GM18502 (cell line): Measurements from ENCODE around the gene LNX2.

Experiments
- ATAC-seq: cut with Tn5 transposase; IDR thresholded peaks from one replicate; pipeline ENCODE4 v1.9.1; 2021; ENCODE audit warnings: mild to moderate bottlenecking; ENCODE audit not compliant: unreplicated experiment, poor library complexity

Gene LNX2

DNA sequence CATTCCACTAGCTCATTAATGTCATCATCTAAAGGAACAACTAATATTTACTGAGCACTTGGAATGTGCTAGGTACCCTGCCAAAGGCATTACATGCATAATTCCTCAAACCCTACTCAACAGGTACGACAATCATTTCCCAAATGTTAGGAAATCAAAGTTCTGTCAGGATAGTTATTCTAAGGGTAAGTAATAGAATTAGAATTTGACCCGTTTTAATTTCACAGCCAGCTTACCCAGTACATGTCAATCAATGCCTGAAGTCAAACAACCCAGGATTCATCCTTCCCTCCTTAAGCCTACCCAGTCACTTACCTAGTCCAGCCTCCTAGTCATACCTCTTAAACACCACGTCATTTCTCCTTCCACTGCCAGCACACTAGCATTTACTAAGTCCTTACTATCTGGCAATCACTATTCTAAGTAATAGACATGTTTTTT is 2.4 kb downstream of the LNX2 start:
- ATAC-seq = no peak

DNA sequence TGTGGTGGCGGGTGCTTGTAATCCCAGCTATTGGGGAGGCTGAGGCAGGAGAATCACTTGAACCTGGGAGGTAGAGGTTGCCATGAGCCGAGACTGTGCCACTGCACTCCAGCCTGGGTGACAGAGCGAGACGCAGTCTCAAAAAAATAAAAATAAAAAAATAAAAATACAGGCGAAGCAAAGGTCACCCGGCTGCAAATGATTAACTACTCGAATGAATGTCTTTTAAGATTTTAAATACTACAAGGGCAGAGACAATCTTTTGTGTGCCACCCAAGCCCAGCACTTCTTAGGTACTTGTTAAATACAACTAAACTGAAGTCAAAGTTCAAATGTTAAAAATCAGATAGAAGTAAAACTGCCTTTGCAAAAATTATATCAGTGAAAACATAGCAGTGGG is 6.7 kb downstream of the LNX2 start:
- ATAC-seq = no peak

DNA sequence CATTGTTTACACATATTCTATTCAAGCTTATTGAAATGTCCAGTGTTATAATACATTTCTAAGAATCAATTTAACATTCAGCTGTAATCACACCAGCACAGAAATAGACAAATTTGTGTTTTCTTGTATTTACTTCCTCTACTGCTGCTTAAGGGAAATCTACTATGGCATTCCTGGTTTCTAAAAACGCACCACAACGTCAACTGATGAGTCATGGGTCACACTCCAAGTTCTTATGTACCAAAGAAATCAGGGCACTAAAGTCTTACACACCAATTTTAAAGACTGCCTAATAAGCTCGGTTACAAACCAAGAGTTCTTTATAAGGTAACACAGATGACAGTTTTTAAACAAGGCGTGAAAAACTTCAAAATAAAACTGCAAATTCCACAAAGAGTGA is 13.2 kb downstream of the LNX2 start:
- ATAC-seq = no peak

DNA sequence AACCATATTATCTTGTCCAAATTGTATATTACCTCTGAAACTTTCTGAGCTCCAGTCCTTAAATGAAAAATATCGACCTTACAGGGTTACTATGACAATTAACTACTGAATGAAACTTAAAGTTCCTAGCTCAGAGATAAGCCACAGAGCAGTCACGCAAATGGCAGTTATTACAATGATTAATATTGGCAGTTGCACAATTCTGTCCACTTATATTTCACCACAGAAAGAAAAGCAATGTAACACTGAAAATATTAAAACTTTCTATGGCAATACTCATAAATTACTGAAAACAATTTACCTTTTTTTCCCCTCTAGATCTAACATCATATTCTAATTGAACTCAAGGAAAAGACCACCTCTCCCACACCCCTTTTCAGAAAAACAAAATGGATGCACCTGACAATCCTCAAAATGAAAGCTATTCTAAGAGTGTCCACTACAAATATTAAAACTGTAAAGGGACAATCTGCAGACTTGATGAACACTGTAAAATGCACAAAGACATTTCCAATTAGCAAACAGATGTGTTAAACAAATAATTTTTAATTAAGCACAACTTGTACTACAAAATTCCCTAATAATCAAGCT is 14.6 kb downstream of the LNX2 start:
- ATAC-seq = no peak

DNA sequence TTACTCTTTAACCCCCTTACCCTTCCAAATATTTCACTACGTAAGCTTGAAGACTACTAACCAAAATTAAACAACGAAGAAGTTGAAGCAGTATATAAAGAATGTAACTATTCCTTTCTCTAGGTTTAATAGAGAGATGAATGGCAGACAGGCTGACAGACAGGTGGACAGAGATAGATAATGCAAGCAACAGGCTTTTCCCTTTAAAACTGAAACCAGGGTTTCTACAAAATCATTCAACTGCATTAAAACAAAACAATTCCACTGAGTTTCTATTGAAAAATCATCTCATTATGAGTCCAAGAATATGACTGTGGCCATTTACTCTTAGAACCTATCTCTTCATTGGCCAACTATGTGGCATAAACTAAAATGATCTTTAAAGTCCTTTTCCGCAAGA is 15.2 kb downstream of the LNX2 start:
- ATAC-seq = no peak

DNA sequence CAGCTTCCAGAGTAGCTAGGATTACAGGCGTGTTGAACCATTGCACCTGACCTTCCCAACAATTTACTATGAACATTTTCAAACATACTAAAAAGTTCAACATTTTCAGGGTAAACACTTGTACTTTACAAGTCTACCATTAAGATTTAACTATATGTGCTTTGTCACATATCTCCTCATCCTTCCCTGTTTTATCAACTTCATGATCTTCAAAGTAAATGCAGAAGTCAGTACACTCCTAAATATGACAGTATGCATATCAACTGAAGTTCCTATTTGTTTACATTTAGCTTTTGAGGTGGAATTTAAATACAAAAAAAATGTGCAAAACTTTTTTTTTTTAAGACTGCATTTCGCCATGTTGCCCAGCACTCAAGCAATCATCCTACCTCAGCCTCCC is 18.5 kb downstream of the LNX2 start:
- no peak for ATAC-seq

DNA sequence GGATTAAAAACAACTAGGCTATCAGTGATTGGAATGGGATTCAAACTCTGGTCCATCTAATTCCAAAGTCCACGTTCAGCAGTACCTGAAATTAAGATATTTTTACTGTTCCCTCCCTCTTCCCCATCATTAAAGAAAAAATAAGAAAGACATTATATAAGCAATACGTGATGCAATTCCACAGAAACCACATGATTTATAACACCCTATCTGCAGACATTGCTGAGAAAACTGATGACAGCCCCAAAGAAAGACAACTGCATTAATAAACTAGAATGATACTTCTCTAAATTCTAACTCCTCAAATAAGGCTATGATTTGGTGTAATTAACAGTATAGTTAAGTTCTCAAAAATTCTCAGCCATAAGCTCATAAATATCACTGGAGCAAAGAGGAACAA is 19.1 kb downstream of the LNX2 start:
- no peak for ATAC-seq

DNA sequence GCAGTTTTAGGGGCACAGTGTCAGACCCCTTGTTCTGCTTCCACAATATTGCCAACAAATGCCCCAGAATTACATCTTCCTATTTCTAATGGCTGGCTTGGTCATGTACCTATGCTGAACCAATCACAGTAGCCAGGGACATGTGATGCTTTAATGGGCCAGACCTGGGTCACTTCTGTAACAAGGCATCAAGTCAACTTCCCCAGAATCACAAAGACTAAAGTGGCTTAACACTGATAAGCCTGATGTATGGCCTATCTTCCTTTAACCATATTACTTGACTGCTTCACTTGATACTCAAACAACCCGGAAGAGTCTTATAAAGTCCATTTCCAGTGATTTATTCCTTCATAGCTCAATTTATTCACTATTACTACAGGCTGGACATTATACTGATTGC is 19.6 kb downstream of the LNX2 start:
- no peak for ATAC-seq

DNA sequence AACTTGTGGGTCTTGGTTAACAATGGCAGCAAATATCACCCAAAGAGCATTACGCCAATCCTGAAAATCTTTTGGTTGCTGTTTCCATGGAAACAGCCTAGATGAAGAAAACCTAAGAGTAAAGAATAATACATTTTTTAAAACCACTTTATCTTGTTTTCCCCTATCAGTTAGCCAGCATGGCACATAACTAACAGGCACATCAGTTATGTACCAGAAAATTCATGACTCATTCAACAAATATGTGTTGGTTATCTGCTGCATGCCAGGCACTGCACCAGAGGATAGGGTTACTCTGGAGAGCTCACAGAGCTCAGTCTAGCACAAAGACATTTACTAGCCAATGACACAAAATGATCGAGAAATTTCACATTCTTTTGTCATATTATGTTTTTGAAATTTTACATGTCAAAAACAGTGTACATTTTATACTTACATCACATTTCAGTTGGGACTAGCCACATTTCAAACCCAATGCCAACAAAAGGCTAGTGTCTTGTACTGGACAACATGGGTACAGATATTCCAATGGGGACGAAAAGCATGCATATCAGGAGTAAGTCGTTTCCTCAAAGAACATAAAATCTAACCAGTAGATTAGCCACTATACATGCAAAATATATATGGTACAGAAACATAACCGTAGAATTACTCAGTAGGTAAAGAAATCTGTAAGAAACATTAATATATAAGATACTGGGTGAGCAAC is 20.3 kb downstream of the LNX2 start:
- ATAC-seq = no peak

DNA sequence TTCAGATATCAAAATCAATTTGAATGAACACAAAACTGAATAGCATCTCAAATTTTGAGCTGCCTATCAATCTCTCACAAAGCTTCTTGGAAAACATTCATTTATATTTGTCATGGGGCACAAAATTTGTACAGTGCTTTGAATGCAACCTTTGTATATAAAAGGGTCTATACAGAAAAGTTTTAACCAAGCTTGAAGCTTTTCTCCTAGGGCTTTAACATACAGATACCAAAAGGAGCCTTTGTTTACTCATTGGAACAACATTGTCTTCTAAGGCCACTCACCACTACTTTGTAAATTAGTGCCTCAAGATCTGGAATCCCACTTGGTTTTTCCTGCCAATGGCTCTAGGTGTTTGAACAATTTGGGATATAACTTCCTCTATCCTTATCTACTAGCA is 21.2 kb downstream of the LNX2 start:
- no peak for ATAC-seq

DNA sequence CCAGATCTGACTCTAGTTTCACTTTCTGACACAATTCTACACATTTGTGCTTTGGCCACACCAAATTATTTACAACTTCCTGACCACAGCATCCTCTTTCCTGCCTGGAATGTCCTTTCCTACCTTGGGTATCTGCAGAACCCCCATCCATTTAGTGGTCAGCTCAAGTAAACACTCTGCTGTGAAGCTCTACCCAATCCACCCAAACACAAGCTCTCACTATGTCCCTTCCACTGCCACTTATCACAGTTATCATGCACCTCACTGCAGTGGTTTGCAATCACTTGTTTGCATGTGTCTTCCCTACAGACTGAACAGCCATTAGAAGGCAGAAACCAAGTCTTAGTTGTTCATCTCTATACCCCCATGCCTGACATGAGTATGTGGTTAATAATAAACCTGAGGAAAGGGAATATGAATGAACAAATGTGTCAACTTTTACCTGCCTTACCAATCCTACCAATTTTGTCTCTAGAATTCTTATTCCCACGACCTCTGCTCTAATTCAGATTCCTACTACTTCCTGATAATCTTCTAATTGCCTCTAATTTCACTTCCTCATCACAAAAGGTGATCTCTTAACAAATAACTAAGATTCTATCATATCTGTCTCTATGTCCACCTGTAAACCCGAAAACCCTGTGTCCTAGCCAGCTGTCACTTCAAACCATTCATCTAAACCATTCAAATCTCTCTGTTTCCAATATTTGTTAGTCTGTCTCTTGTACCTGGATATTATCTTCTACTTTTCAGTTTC is 25.1 kb downstream of the LNX2 start:
- ATAC-seq = peak; percentile 43

DNA sequence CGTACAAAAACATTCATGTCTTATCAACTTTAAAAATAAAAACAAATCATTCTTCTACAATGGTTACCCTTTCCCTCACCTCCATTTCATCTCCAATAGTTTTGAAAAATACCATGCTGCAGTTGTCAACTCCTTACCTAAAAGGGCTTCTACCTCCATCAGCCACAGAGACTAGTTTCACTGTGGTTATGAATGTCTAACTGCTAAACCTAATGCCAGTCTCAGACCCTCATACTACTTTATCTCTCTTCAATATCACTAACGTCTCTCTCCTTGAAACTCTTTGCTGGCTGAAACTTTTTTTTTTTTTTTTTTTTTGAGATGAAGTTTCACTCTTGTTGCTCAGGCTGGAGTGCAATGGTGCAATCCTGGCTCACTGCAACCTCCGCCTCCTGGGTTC is 27.1 kb downstream of the LNX2 start:
- ATAC-seq = peak; percentile 82

DNA sequence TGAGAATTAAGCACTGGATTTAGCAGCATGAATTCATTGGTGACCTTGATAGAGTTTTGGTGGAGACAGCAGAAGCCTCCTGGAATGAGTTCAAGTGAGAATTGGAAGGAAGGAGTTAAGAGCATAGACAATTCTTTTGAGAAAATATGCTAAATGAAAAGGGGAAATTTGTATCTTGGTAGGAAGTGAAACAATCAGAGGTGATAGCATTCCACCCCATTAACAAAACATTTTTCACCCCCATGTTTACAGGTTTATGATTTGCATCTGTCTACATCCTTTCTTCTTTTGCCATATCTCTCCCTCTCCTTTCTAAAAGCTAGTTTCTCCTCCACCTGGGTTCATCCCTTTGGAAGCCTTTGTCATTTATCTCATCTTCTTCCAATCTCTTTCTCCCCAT is 27.5 kb downstream of the LNX2 start:
- peak; percentile 31 for ATAC-seq

DNA sequence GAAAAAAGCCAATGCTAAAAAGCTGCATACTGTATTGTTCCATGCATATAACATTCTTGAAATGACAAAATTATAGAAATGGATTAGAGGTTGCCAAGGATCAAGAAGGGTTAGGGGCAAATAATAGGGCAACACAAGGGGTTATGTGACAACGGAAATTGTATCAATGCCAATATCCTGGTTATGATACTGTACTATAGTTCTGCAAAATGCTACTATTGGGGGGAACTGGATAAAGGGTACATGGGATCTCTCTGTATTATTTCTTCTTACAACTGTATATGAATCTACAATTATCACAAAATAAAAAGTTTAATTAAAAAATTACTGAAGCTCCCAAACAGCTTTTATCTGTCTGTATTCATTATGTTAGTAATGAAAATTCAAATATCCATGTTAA is 31.9 kb downstream of the LNX2 start:
- ATAC-seq = no peak

DNA sequence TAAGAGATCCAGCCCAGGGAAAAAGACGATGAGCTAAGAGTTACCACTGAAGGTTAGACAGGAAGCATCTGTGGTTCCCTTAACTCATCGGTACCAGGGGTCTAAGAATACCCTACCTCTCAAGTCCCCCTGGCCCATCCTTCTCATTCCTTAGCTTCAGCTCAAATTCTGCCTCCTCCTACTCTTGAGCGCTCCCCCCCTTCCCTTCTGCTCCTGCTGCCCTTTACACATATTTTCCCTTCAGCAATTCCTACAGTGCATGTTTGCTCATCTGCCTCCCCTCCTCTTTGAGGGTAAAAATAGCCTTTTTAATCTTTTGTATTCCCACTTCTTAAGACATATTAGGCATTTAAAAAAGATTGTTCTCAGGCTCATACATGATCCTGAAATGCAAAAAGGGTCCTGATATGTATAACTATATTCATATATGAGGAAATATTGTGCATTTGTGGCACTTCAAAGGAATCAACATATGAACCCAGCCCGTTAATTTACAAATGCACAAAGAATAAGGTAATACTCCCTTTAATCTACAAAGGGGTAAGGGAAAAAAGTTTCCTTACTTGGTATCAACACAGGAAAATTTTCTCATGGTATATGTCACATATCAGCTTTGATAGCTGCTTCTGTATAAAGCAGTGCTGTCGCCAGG is 33.1 kb downstream of the LNX2 start:
- ATAC-seq = no peak

DNA sequence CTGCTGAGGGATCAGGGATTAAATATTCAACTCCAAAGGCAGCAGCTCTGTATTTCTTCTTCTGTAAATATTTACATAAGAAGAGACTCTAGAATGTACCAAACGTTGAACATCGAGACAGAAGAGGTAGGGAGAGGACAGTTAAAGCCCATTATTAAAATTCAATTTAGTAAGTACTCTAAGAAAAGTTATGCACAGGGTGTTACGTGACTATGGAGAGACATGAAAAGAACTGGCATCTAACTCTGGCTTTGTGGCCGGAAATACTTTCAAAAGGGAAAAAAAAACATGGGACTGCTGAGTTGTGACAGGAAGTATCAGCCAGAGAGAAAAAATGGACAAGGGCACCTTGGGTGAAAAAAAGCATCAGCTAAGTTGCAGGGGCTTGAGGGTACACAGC is 36.7 kb downstream of the LNX2 start:
- ATAC-seq = no peak

DNA sequence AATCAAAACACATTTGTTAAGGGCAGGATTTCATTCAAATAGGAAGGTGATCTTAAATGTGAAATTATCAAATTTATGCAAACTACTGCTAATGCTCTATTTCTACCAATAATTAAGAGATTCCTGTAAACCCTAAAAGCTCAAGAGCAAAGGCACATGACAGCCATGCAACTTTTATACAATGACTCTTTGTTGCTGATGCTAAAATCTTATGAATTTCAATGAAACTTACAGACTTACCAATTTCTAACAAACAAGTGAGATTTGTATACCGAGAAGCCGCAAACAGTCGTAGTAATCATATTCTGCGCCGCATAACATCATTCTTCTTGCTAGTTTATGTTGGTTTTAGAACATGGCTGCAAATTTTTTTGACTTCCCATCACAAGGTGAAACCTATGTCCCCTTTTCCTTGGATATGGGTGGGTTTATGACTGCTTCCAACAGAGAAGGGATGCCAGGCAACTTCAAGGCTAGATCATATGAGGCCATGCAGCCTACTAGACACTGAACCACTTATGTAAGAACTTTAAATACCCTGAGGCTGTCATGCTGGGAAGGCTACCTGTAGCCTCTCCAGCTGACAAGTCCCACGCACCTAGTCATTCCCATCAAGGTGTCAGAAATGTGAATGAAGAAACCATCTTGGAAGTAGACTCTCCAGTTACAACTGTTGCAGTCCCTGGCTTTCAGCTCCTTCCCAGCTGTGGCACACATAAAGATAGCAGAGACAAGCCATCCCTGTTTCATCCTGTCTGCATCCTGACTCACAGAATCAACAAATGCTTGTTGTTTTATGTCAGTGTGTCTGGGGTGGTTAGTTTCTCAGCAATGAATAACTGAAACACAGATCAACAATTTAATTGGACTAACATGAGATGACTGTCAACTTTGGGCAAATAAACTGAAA is 42.0 kb downstream of the LNX2 start:
- ATAC-seq = no peak

DNA sequence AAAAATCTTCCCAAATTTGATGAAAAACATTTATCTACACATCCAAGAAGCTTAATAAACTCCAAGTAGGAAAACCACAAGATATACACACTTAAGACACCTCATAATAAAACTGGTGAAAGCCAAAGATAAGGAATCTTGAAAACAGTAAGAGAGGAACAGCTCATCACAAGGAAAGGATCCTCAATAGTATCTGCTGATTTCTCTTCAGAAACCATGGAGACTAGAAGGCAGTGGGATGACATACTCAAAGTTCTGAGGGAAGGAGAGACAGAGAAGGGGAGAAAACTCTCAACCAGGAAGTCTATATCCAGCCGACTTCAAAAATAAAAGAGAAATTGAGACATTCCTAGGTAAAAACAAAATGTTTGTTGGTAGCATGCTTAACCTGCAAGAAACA is 45.7 kb downstream of the LNX2 start:
- ATAC-seq = no peak

DNA sequence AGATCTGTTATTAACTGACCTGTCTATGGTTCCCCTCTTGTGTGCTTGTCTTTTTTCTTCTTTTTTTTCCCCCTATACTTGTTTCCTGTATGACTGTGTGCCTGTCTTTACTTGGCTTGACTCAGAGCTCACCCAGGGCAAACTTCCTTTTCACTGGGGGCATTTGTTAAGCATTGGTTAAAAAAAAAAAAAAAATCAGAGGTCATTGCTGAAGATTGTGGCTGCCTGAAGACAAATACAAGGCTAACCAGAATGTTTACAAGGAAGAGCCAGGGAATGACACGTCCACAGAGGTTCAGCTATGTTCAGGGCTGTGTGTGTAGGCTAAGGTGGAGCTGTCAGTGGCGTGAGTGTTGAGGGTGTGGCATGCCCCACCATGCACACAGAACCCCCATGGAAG is 47.1 kb downstream of the LNX2 start:
- ATAC-seq = no peak

DNA sequence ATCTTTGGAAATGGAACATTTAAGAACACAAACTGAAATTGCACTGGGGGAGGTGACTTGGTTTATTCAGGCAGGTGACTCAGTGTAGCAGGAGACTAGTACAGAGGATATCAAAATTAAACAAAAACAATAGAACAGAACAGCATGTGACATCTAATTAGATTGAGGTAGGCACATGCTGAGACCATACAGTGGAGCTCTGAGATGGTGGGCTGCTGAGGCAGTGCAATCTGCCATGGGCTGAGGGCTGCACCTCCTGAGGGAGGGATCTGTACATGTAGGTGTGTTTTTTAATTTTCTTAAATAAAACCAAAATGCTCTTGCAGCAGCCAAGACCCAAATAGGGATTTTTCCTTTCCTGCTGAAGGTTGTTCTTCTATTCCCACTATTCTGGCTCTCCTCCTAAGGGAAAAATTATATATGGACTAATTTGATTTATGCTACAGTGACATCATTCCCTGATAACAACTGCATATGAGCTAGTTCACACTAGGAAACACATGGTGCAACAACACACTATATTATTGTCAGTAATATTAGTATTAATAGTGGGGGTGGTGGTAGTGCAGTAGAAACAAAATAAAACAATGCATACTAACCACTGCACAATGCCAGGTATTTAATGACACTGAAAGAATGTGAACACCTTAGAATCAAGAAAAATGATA is 48.0 kb downstream of the LNX2 start:
- ATAC-seq = no peak
